ENCODE results near the gene HBB.

GRCh38 chr11:5247472-5248192 lies 20.8 kb upstream of the HBB start:
- TF ChIP-seq CTCF (IDR thresholded peaks at IDR 0.05; ENCODE audit: insufficient read depth, low read length): no peak
- TF ChIP-seq POLR2AphosphoS5 (IDR thresholded peaks at IDR 0.05; ENCODE audit: low read depth): no peak
